DOHH2 (cell line): ENCODE measurements around the gene GBGT1.

ENCODE experiments used
- H3F3A ChIP-seq: fragments of 200-600 bp; sonication (generic), shearing (Covaris generic); 2 replicates; pipeline ENCODE4 v1.6.0; 2016; ENCODE audit warnings: antibody characterized with exemption, mild to moderate bottlenecking; ENCODE audit not compliant: control insufficient read depth, insufficient read depth
- H3K27ac ChIP-seq: fragments of 200-600 bp; sonication (generic); 2 replicates; pipeline ENCODE4 v1.5.1; 2014; ENCODE audit warnings: low read depth, mild to moderate bottlenecking, low read length, moderate library complexity
- H3K27me3 ChIP-seq: fragments of 200-600 bp; sonication (generic); 2 replicates; pipeline ENCODE4 v1.6.1; 2014; ENCODE audit warnings: mild to moderate bottlenecking, low read length, mixed read lengths; ENCODE audit not compliant: control insufficient read depth
- H3K36me3 ChIP-seq: fragments of 200-600 bp; sonication (generic); 2 replicates; pipeline ENCODE4 v1.6.1; 2014; ENCODE audit warnings: mild to moderate bottlenecking, low read length, moderate library complexity, mixed read lengths; ENCODE audit not compliant: control insufficient read depth
- H3K4me1 ChIP-seq: fragments of 200-600 bp; sonication (generic); 2 replicates; pipeline ENCODE4 v1.6.1; 2014; ENCODE audit warnings: mild to moderate bottlenecking, low read length, mixed read lengths; ENCODE audit not compliant: control insufficient read depth
- H3K4me2 ChIP-seq: fragments of 200-600 bp; sonication (generic); 2 replicates; pipeline ENCODE4 v1.6.0; 2014; ENCODE audit warnings: mild to moderate bottlenecking, low read length, moderate library complexity
- H3K4me3 ChIP-seq: fragments of 200-600 bp; sonication (generic); 2 replicates; pipeline ENCODE4 v1.5.1; 2014; ENCODE audit warnings: mild to moderate bottlenecking, low read length, mixed read lengths
- H3K79me2 ChIP-seq: fragments of 200-600 bp; sonication (generic); 2 replicates; pipeline ENCODE4 v1.6.1; 2014; ENCODE audit warnings: mild to moderate bottlenecking, low read length, mixed read lengths; ENCODE audit not compliant: control insufficient read depth
- H3K9me2 ChIP-seq: fragments of 200-600 bp; sonication (generic); replicated peaks from 2 replicates; pipeline ENCODE4 v1.6.1; 2014; ENCODE audit warnings: mild to moderate bottlenecking, low read length, mixed read lengths; ENCODE audit not compliant: control insufficient read depth
- H3K9me3 ChIP-seq: fragments of 200-600 bp; sonication (generic); 2 replicates; pipeline ENCODE4 v1.6.1; 2014; ENCODE audit warnings: antibody characterized with exemption, low read length, mixed read lengths; ENCODE audit not compliant: control insufficient read depth, insufficient read depth
- H4K20me1 ChIP-seq: fragments of 200-600 bp; sonication (generic); 2 replicates; pipeline ENCODE4 v1.6.0; 2014; ENCODE audit warnings: low read depth, mild to moderate bottlenecking, antibody characterized with exemption, low read length, moderate library complexity; ENCODE audit not compliant: control insufficient read depth, insufficient read depth
- CTCF ChIP-seq: fragments of 200-600 bp; sonication (generic); IDR thresholded peaks from one replicate; pipeline ENCODE4 v1.5.1; 2014; ENCODE audit warnings: antibody characterized with exemption, mild to moderate bottlenecking, low read depth, low read length; ENCODE audit not compliant: poor library complexity, severe bottlenecking
- EZH2phosphoT487 ChIP-seq: fragments of 200-600 bp; sonication (generic); IDR thresholded peaks from 2 replicates; pipeline ENCODE4 v1.6.1; 2017; ENCODE audit warnings: borderline replicate concordance, mild to moderate bottlenecking, antibody characterized with exemption, low read length, moderate library complexity, mixed read lengths

GBGT1 gene

GRCh38 chr9:133119103-133119845 lies 44.4 kb downstream of the GBGT1 start:
- no peak overlapping the region for H3K4me3 ChIP-seq
- H3F3A ChIP-seq = peaks cover 7% of the 10 kb centered on the region; the same call in 1 of the 2 replicates
- H3K9me2 ChIP-seq = no peaks in the 10 kb centered on the region
- H3K27me3 ChIP-seq = no peaks in the 10 kb centered on the region
- H3K4me2 ChIP-seq = no peak overlapping the region
- no peak overlapping the region for H3K27ac ChIP-seq
- TF ChIP-seq EZH2phosphoT487 (no peak), CTCF (no peak)
- H3K4me1 ChIP-seq = peaks cover 28% of the 10 kb centered on the region
- H3K36me3 ChIP-seq = no peaks in the 10 kb centered on the region
- H3K9me3 ChIP-seq = no peaks in the 10 kb centered on the region
- peaks cover 26% of the 10 kb centered on the region for H4K20me1 ChIP-seq
- peaks cover 46% of the 10 kb centered on the region for H3K79me2 ChIP-seq

- Histone ChIP-seq H4K20me1 (peaks cover 26% of the 10 kb centered on the region), H3K4me2 (no peak overlapping the region), H3K27me3 (no peaks in the 10 kb centered on the region), H3K9me3 (no peaks in the 10 kb centered on the region), H3F3A (peaks cover 7% of the 10 kb centered on the region; the same call in 1 of the 2 replicates), H3K4me1 (peaks cover 32% of the 10 kb centered on the region), H3K27ac (no peak overlapping the region), H3K4me3 (no peak overlapping the region), H3K36me3 (no peaks in the 10 kb centered on the region), H3K79me2 (peaks cover 44% of the 10 kb centered on the region), H3K9me2 (no peaks in the 10 kb centered on the region)
- TF ChIP-seq CTCF (no peak), EZH2phosphoT487 (no peak)
Measured at GRCh38 chr9:133118568-133118967, 45.1 kb downstream of the GBGT1 start.

- H3K9me3 ChIP-seq = no peaks in the 10 kb centered on the region
- H3K36me3 ChIP-seq = no peaks in the 10 kb centered on the region
- no peak for TF ChIP-seq EZH2phosphoT487
- TF ChIP-seq CTCF = no peak
- H3K27ac ChIP-seq = no peak overlapping the region
- H3K4me1 ChIP-seq = peaks cover 32% of the 10 kb centered on the region
- H3K4me2 ChIP-seq = no peak overlapping the region
- no peaks in the 10 kb centered on the region for H3K27me3 ChIP-seq
- peaks cover 44% of the 10 kb centered on the region for H3K79me2 ChIP-seq
- H3K9me2 ChIP-seq = no peaks in the 10 kb centered on the region
- peaks cover 7% of the 10 kb centered on the region; the same call in 1 of the 2 replicates for H3F3A ChIP-seq
- no peak overlapping the region for H3K4me3 ChIP-seq
- H4K20me1 ChIP-seq = peaks cover 26% of the 10 kb centered on the region
Measured at GRCh38 chr9:133118179-133118520, 45.6 kb downstream of the GBGT1 start.
